SIG-M5 (cell line): Measurements from ENCODE around the gene MAFG.
"Not testable (repeated sequence)": the region's sequence is repeated elsewhere in the genome, so short reads cannot be mapped to it uniquely, and the experiment has no call there.

Experiments
- DNase-seq: peaks from one replicate; lab custom pipeline; 2025; lab: John Stamatoyannopoulos, UW

The MAFG gene

DNA sequence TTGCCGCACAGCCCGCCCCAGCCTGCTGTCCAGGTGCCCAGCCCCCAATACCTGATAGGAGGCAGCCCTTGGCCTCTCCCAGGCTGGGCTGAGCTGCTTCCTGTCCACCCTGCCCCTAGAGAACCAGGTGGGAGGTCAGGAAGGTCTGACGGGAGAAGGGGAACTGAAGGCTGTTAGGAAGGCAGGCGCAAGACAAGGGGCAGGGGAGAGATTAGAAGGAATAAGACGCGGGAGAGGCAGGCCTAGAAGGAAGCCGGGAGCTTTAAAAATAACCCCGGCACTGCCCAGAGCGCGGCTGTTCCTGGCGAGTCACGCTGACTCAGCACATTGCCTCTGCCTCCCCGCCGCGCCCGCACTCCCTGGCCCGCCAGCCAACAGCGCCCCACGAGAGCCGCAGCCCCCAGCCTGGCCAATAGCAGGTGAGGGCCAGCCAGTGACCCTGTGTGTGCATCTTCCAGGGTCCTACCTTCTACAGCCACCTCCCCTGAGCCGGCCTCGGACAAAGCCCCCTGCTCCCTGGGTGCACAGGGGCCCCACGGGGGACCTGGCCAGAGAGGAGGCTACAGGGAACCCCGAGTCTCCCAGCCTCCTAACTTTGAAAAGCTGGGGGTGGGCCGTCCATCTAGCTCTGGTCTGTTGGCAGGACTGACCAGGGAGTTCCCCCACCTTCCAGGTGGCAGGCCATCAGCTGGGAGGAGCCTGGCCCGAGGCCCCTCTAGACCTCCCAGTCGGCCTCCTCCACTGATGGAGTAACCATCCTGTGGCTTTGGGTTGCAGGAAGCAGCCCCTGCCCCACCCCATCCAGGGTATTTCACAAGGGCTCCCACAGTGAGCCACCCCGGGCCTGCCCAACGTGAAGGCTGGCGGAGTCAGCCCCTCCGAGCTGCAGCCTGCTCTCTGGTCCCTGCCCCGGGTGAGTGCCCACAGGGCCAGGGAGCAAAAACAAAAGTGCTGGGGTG, 4.0 kb downstream of the MAFG start:
- DNase-seq: peak; percentile 87

DNA sequence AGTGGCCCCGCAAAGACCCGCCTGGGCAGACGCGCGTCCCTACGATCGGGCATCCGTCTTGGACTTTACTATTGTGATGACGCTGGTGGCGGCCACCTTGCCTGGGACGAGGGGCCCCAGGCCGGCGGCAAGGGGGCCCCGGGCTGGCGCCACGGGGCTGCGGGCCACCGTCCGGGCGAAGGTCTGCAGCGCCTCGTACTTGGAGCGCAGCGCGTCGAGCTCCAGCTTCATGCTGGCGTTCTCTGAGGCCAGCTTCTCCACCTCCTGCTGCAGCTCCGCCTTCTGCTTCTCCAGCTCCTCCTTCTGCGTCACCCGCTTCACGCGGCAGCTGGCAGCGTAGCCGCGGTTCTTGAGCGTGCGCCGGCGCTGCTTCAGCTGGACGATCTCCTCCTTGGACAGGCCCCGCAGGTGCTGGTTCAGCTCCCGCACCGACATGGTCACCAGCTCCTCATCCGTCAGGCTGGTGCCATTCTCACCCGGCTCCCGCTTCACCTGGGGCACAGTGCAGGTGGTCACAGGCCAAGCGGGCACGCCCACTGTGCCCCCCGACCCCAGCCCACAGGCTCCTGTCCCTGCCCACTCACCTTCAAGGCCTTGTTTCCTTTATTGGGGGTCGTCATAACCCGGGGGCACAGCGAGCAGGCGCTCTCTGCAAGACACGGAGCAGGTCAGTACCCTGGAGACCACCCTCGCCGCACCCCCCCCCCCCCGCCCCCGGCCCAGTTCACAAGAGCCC, 4.8 kb downstream of the MAFG start:
- DNase-seq: peak; percentile 67

DNA sequence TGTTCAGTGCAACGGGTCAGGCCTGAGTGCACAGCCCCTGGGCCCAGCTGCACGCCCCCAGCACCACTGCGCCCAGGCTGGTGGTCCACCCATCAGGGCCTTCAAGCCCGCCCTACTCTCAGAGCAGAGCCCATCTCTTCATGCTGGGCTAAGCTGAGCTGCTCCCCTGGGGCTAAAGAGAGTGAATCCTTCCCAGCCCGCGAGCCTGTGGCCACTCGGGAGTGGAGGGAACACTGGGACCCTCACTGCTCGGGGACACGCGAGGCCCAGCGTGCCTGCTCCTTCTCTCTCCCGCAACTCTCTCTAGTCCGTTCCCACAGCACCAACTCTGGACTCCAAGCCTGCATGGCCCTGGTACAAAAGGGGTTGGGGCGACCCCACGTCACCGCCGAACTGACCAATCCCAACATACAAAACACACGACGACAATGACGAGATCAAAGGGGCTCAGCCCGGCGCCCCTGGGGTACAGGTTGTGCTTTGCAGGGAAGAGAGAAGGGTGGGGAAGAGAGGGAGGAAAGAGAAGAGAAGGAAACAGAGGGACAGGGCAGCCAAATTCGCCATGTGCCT, 5.5 kb downstream of the MAFG start:
- DNase-seq: no peak

DNA sequence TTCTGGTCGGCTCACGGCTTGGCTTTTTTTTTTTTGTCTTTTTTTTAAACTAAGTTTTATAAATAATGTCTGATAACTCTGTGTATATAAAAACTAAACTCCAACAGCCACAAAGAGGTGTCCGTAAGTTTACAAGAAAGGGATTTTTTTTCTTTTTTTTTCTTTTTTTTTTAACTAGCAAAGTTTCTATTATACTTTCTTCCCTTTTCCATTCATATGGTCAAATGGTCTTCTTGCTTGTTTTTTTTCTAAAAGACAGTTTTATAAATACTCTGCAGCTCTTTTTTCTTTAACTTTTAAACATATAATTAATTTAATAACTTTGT, 6.0 kb downstream of the MAFG start:
- no peak for DNase-seq

DNA sequence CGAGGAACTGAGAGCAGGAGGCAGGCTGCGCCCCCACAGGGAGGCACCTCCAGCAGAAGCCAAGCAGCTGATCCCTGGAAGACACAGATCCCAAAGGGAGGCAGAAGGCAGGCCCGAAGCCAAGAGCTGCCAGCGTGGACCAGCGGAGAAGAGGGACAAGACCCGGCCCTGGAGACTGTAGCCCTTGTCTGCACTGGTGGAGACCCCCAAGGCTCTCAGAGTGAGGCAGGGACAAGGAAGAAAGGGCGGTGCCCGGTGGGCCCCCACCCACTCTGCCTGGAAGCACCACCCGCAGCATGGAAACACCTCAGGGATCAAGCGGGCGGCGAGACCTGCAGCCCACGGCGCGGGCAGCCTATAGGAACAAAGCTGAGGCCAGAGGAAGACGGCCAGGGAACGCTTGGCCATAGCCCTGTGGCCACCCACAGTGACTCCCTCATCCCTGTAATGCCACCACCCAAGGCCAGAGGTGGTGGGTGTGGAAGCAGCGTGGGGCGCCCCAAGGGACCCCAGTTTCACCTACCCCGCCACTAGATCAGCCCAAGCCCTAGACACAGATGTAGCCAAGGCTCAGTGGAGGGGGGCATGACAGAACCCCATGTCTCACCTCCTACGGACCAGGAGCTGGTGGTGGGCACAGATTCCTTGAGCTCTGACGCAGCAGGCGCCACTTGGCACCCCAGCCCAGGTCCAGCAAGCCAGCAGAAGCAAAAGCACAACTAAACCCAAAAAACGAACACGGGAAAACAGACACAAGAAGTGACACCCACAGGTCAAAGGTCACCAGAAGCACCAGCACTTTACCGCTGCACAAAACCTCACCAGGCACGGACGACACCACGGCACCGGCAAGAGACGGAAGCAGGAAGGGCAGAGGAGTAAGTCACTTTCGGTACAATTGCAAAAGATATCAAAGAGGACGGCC, 6.7 kb downstream of the MAFG start:
- DNase-seq: peak; percentile 40

DNA sequence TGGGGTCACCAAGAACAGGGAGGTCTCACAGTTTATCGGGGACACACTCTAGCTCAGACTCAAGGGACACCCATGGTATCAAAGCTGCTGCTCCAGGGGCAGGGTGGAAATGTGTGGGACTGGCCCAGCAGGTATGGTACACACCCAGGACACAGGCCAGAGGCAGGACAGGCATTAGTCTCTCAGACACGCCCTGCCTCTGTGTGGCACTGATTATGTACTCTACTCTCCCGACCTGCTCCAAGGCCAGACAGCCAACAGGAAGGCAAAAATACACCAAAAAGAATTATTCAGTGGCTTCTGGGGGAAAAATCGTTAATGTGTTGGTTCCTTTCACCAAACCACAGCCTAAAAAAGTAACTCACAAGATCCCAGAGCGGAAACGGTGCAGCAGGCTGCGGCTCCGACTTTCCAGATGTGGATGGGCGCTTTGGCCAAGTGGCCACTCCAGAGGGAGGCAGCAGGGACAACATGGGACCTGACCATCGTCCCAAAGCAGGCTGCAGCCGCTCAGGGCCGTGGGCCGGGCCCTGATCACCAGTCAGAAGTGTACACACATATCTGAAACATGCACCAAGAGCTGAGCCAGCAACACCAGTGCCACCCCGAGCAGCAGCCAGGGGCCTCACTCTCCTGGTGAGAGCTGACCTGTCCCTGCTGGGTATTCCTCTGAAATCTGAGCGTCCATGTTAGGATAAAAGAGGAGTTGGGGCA, 8.5 kb downstream of the MAFG start:
- DNase-seq: no peak

DNA sequence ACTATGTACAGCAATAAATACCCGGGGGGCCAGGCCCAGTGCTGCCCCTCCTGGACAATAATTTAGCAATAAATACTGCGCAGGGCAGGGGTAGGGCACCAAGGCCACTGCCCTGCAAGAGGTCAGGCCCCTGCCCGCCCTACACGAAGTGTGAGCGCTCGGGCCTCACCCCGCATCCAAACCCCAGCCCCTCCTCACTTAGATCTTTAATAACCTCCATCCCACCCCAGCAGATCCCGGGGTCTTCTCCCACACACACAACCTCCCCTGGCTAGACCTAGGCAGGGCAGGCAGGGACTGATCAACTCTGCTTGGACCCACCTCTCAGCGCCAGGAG, 9.2 kb downstream of the MAFG start:
- DNase-seq: not testable (repeated sequence)

DNA sequence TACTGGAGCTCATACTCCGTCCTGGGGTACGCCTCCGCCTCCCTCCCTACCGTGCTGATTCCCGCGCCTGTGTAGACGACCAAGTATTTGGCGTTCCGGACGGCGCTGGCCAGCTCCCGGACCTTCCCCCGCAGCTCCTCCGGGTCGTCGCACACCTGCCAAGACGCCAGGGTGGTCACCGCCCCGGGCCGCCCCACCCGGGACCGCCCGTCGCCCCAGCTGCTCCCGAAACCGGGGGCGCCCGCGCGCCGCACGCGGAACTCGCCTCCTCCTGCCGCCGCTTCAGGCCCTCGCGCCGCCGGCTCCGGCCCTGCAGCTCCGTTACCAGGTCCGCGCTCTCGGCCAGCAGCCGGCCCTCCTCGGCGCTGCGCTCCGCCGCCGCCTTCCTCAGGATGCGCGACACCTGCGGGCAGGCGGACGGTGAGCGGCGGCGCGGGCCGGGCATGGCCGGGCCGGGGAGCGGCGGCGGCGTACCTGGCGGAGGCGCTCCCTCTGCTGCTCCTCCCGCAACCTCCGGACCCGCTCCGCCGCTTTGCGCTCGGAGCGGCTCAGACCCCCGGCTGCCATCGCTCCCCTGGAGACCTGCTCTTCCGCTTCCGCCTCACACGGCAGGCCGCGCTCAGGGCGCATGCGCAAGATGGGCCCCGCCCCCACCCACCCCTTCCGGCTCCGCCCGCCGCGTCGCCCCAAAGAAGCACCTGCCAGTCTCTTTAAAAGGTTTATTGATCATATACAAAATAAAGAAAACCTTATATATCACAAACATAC, 9.8 kb downstream of the MAFG start, which contains the start of gene SIRT7:
Gene SIRT7 (minus strand): TSS at position 612 of the 768 bp plus-strand sequence. CDS start 45 bp downstream, at position 567.
- DNase-seq: no peak

DNA sequence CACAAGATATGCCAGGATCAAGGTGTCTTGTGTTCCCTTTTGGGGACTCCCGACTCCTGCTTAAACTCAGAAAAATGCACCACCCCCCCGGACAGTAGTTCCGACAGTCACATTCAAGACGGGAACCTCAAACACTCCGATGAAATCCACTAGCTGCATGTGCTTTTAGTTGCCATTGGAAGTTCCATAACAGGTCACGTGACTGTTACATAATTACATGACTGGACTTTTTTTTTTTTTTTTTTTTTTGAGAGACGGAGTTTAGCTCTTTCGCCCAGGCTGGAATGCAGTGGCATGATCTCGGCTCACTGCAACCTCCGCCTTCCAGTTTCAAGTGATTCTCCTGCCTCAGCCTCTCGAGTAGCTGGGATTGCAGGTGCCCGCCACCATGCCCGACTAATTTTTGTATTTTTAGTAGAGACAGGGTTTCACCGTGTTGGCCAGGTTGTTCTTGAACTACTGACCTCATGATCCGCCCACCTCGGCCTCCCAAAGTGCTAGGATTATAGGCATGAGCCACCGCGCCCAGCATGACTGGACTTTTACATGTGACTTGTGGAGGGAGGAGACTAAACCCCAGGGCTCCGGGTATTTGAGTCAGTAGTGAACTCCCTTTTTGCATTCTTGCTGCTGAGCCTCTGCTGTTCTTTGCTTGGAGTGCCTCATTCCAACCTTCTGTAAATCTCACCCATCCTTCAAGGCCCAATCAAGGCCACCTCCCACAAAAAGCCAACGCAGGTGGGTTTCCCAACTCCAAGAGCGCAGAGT, 11.1 kb downstream of the MAFG start:
- DNase-seq: no peak

DNA sequence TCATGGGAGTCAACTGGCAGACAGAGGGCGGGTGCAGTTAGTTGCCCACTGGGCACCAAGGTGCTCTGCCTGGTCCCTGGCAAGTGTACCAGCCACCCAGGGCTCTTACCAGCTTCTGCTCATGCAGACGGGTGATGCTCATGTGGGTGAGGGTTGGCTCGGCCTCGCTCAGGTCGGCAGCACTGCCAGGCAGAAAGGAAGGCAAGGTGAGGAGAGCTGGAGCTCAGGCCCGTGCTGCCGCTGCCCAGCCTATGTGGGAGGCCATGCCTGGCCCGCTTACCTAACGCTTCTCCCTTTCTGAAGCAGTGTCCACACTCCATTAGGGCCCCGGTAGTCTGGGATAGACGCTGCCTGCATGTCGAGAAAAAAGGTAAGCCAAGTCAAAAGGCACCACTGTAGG, 12.2 kb downstream of the MAFG start:
- no peak for DNase-seq

DNA sequence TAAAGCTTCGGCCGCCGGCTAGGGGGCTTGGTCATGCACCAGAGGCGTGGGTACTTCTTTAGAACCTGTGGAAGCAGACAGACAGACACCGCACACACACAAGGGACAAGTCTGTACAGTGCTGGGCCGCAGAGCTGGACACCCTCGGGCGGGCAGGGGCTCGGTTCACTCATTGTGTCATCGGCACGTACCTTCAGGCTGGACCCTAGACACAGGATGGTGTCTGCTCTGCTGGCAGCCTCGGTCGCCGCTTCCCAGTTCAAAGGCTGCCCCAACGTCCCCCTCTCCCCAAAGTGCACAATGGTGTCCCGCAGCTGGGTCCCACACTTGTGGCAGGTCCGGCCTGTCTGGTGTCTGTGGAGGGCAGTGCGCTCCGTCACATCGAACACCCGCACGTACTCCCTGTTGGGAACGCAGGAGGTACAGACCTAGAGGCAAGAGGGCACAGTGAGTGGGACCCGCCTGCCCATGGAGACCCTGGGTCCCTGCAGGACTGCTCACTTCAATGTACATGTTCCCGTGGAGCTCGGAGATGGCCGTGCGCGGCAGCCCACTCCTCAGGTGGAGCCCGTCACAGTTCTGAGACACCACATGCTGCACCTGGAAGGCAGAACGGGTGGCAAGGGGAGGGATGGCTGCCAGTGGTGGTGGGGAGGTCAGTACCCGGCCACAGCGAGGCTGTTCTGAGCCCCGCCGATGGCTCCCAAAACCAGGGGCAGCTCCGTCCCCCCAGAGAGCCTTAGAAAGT, 13.3 kb downstream of the MAFG start:
- no peak for DNase-seq

DNA sequence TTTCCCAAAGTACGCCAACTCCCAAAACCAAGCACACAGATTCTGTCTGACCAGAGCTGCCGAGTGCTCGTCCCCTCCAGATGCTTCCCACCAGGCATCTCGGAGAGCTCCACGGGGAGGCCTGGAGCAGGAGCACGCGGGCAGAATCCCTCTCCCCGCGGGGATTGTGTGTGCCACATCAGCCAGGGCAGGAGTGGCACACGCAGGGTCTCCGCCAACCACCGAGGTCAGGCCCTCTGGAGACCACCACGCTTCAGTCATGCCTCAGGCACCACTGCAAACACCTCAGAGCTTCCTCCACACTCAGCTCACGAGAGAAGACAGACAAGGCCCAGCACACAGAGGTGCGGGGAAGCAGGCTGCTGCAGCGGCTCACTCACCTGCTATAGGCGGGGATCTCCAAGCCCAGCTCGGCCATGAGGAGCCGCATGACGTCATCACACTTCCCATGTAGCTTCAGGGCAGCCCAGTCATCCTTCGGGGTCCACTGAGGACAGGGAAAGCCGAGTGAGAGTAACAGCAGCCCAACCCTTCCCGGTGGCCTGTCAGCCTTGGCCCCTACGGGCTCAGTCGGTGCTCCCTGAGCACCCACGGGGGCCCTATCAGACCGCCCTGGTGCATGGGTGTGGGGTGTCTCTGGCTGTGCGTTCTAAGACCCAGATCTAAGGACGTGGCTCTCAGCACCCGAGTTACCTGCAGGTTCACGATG, 14.0 kb downstream of the MAFG start:
- DNase-seq: no peak

DNA sequence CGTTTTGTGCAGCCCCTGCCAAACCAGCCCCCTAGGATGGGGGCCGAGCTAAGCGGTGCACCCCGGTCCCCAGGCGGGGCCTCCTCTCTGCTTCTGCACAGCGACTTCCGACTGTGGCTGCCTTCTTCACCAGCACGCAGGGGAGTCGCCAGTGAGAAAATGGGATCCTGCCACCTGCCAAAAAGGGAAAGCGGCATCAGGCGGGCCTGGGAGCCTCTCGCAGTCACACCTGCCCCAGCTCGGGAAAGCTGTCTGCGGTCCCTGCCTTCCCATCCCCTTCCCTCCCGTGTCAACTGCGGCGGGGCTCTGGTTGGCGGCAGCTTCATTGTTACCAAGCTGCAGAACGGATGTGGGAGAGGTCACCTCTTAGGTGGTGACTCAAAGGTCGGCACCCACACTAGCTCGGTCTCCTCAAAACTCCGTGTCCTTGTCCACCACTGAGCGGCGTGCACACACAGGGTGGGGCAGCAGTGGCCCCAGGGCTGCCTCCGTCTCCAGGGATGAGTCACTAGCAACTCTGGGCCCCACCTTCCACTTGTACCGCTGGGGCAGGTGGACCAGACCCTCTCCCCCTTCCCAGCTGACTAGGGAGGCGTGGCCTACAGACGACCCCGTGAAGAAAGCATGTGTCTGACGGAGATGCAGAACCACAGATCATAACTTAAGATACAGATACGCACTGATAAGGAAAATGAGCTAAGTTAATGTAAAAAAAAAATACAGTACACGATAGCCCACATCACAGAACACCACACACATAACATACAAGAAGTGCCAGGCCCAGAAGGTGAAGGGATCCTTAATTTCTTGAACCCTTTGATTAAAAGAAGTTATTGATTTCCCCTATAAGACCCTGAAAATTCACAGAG, 14.9 kb downstream of the MAFG start:
- DNase-seq: no peak

DNA sequence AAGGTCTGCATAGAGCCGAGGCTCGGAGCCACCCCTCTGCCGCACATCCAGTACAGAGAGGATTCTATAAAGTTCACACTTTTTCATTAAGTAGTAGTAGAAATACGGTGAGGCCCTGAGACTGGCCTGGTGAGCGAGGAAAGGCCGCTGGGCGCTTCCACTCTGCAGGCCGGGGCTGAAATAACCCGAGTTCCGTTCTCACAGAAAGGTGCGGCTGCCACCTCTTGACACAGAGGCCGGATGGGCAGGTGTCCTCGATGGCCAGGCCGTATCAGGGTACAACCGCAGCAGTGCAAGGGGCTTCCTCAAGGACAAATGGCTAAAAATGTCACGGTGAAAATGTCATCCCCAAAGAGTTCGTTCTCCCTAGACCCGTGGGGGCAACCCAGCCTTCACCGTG, 15.6 kb downstream of the MAFG start:
- no peak for DNase-seq

DNA sequence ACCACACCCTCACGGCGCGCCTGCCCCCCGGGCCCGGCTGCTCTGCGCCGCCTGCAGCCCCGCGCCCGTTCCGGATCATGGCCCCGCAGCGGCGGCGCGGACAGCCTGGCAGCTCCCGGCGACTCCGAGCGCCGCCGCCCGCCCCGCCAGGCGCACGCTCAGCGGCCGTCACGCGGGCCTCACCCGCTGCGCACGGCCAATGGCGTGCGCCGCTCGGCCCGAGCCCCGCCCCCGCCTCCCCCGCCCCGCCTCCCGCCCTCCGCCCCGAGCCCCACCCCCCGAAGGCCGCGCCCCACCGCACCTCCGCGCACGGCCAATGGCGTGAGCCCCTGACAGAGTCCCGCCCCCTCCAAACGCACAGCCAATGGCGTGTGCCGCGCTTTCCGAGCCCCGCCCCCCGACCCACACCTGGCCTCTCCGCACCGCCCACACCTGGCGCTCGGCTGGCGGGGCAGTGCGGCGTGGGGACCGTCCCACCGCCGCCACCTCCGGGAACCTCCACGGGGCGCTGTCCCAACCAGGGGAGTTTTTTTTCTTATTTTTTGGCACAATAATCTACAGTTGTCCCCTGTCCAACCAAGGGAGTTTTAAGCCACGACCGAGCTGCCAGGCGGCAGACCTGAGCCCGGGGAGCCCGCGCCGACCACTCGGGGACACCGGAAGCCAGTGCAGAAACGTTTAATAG, 16.1 kb downstream of the MAFG start, which contains the start of gene PCYT2:
Gene PCYT2 (minus strand): TSS at position 123 of the 685 bp plus-strand sequence. CDS start 44 bp downstream, at position 79.
- no peak for DNase-seq

DNA sequence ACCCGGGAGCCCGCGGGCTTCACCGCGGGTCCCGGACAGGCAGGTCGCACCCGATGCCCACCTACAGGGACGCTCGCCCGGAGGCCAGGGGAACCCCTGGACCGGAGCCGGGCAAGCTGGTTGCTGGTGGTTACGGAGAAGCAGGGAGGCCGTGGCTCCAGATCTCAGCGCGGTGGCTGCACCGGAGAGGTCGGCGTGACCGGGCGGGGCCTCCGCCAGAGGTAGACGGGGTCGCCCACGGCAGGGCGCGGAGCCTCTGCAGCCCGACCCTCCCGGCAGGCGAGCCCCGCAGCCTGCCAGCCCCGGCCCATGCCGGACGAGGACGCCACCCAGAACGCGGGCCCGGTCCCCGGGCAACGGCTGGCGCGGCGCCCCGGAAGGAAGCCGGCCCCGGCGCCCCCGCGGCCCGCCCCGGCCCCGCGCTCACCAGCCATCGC, 16.7 kb downstream of the MAFG start:
- no peak for DNase-seq
